GM12875 (cell line): ENCODE data around the gene CDC26.

Experiments used
- H3K4me3 ChIP-seq: one replicate; pipeline ENCODE4 v1.5.1; 2011; ENCODE audit warnings: low read depth, low read length, control low read depth
- TF ChIP-seq, protein P1 (sequence below): IDR thresholded peaks from 2 replicates; pipeline ENCODE4 v1.5.1; 2011; ENCODE audit warnings: low read depth, mild to moderate bottlenecking, control low read depth, inconsistent platforms, low read length, moderate library complexity, borderline replicate concordance; ENCODE audit not compliant: insufficient read depth

CDC26 gene

DNA sequence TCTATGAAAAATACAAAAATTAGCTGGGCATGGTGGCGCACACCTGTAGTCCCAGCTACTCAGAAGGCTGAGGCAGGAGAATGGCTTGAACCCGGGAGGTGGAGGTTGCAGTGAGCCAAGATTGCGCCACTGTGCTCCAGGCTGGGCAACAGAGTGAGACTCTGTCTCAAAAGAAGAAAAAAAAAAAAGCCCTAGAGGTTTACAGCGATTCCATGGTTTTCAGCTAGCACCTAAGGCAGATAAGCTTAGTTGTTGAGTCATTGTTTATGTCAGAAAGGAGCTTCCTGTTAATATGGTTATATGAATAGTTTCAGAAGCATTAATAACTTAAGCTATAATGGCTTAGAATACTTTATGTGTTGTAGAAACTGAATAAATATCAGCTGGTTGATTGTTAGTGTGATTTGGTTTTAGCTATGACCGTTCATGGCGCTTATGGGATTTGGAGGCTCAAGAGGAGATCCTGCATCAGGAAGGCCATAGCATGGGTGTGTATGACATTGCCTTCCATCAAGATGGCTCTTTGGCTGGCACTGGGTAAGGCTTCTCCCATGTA is 14.8 kb upstream of the CDC26 start:
- TF ChIP-seq, protein P1, sequence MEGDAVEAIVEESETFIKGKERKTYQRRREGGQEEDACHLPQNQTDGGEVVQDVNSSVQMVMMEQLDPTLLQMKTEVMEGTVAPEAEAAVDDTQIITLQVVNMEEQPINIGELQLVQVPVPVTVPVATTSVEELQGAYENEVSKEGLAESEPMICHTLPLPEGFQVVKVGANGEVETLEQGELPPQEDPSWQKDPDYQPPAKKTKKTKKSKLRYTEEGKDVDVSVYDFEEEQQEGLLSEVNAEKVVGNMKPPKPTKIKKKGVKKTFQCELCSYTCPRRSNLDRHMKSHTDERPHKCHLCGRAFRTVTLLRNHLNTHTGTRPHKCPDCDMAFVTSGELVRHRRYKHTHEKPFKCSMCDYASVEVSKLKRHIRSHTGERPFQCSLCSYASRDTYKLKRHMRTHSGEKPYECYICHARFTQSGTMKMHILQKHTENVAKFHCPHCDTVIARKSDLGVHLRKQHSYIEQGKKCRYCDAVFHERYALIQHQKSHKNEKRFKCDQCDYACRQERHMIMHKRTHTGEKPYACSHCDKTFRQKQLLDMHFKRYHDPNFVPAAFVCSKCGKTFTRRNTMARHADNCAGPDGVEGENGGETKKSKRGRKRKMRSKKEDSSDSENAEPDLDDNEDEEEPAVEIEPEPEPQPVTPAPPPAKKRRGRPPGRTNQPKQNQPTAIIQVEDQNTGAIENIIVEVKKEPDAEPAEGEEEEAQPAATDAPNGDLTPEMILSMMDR: no peak
- H3K4me3 ChIP-seq: no peak overlapping the region

DNA sequence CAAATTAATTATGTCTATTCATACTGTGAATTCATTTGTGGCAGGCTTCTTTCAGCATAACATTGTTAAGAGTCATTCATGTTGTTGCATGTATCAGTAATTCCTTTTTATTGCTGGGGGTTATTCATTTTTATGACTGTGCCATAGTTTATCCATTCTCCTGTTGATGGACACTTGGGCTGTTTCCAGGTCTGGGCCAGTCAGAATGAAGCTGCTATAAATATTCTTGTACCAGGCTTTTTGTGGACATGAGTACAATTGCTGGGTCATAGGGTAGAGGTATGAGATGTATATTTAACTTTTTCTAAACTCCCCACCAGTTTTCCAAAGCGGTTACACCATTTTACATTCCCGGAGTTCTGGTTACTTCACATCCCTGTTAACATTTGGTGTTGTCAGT is 13.7 kb upstream of the CDC26 start:
- H3K4me3 ChIP-seq: no peak overlapping the region
- TF ChIP-seq, protein P1: no peak

DNA sequence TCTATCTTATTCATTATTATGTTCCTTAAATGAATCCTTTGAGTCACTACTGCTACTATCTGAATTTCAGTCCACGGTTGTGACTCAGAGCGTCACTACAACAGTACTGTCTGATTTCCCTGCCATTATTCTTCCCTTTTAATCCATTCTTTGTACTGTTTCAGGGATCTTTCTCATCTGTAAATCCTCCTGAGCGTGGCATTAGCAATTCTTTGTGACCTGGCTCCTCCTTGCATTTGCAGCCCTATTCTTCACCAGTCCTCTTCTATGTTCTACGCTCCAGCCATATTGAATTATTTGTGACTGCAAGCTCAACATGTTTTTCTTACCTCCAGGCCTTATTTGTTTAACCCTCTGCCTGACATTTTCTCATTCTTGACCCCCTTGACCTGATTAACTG is 6.0 kb upstream of the CDC26 start:
- H3K4me3 ChIP-seq: no peak overlapping the region
- TF ChIP-seq, protein P1: no peak

DNA sequence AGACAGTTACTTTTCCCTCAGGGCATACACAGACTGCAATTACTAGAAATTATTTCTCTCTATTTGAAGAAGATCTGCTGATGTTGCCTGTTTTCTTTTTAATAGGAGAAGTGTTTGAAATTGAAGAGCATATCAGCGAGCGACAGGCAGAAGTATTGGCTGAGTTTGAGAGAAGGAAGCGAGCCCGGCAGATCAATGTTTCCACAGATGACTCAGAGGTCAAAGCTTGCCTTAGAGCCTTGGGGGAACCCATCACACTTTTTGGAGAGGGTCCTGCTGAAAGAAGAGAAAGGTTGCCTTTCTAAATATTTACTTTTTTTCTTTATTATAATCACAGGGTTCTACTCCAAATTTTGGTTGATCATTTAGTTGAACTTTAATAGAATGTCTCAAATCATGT is 3.5 kb upstream of the CDC26 start:
- TF ChIP-seq, protein P1: no peak
- H3K4me3 ChIP-seq: no peak overlapping the region

DNA sequence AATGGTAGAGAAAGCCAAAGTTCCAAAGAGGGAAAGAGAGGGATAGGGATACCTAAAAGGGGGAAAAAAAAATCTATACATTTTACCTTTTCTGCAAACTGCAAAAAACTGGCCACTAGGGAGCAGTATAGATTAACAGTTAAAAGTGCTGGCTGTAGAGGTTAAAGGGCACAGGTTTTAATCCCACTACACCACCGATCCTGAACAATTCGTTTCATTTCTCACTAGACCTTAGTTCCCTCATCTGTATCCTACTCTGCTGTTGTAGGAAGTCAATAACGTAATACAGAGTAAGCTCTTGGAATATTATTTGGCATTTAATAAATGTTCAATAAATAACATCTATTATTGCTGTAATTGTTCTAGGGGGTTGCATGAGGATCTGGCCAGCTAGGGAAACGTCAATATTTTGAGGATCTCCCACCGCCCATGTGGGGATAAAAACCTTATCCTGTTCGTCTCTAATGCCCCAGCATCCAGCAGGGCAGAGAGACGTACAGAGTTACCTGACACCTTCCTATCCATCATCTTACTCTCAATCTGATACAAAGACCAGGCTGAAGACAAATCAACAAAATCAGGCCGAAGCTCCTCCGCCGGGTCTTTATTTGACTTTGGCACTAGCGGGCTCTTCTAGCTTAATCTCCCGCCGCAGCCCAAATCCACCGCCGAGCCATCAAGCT is 757 bp downstream of the CDC26 start:
- H3K4me3 ChIP-seq: peak overlapping the region; percentile 88
- TF ChIP-seq, protein P1: peak; percentile 52; the same call in 1 of the 2 replicates

DNA sequence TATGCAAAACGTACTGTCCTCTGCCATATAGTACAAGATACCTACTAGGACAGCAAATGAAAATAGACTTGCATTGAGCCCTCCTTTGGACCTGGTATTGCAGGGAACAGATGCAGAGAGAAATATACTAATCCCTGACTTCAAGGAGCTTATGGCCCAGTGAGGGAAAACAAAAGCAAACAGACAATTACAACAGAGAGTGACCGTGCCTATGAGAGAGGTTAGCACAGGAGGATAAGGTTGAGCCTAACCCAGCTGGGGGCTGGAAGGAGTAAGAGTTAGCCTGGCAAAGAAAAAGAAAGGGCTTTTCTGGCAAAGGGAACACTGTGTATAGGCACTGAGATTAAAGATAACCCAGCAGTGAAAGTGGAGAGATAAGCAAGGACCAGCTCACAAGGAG is 5.5 kb downstream of the CDC26 start:
- H3K4me3 ChIP-seq: no peak overlapping the region
- TF ChIP-seq, protein P1: no peak

DNA sequence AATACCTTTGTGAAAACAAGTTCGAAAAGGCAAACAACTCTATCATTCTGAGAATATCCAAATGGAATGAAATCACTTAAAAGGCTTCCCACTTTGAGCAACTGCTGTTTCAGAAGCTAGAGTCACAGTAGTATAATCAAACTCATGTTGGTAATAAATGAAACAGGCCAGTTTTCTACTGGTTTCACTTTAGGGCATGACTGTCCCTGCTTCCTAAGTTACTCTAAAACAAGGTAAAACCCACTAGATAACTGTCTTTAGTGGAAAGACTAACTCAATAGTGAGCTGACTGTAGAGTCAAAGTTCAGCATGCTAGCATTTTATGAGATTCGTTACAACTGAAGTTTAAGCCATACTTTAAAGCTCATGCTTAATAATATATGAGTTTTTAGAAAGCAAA is 6.0 kb downstream of the CDC26 start:
- no peak overlapping the region for H3K4me3 ChIP-seq
- TF ChIP-seq, protein P1: no peak
